IPS-18a (cell line): ENCODE data around the gene C22orf42.

Experiments
- H3K27ac ChIP-seq: one replicate; pipeline ENCODE4 v1.5.1; 2013; ENCODE audit warnings: low read length
- H3K27me3 ChIP-seq: one replicate; pipeline ENCODE4 v1.6.1; 2013; ENCODE audit warnings: mild to moderate bottlenecking, low read length; ENCODE audit not compliant: control insufficient read depth, insufficient read depth
- H3K36me3 ChIP-seq: one replicate; pipeline ENCODE4 v1.6.1; 2013; ENCODE audit warnings: low read depth, low read length; ENCODE audit not compliant: control insufficient read depth
- H3K4me1 ChIP-seq: one replicate; pipeline ENCODE4 v1.6.1; 2013; ENCODE audit warnings: low read depth, low read length; ENCODE audit not compliant: control insufficient read depth
- H3K4me3 ChIP-seq: one replicate; pipeline ENCODE4 v1.5.1; 2013; ENCODE audit warnings: low read length
- H3K9ac ChIP-seq: one replicate; pipeline ENCODE4 v1.6.1; 2013; ENCODE audit warnings: mild to moderate bottlenecking, low read length, moderate library complexity
- H3K9me3 ChIP-seq: one replicate; pipeline ENCODE4 v1.6.1; 2013; ENCODE audit warnings: low read depth, low read length; ENCODE audit not compliant: control insufficient read depth

Gene C22orf42, protein sequence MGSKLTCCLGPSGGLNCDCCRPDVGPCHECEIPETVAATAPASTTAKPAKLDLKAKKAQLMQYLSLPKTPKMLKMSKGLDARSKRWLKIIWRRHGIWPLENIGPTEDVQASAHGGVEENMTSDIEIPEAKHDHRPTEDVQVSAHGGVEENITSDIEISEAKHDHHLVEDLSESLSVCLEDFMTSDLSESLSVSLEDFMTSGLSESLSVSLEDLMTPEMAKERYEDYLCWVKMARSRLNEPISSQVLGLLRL

DNA sequence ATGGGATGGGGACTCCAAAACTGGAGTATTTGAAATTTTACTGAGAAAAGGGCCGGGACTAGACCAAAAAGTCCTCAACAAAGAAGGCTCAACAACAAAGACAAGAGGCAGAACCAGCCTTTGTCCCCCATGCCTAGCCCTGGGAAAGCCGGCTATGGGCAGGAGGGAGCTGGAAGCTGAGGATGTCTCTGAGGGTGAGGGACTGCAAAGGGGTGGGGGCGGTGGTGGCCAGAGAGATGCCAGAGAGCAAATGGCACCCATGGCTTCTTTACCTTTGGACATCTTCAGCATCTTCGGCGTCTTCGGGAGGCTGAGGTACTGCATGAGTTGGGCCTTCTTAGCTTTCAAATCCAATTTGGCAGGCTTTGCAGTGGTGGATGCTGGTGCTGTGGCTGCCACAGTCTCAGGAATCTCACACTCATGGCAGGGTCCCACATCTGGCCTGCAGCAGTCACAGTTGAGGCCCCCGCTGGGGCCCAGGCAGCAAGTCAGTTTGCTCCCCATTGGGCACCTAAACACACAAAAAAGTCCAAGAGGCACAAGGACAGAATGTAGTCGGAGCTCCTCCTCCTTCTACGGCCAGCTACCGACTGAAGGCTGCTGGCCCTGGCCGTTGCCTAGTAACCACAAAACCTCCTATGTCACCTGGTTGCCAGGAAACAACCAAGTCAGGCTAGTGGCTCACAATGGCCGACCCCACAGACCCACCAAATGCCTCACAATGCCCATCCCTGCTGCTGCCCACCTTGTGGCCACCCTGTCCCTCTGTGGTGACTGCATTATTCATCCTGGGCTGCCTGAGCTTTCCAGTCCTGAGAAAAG, at the start of gene C22orf42:
TSS of gene C22orf42 (minus strand) at position 592 of the 822 bp plus-strand sequence. CDS start at position 504, 88 bp downstream.
- no peaks in the 10 kb centered on the region for H3K9me3 ChIP-seq
- no peak within 1 kb of the TSS for H3K9ac ChIP-seq
- no peaks in the 10 kb centered on the region for H3K4me1 ChIP-seq
- H3K4me3 ChIP-seq: no peak within 1 kb of the TSS
- no peaks in the 10 kb centered on the region for H3K27me3 ChIP-seq
- H3K36me3 ChIP-seq: no peaks in the 10 kb centered on the region
- no peak within 1 kb of the TSS for H3K27ac ChIP-seq

DNA sequence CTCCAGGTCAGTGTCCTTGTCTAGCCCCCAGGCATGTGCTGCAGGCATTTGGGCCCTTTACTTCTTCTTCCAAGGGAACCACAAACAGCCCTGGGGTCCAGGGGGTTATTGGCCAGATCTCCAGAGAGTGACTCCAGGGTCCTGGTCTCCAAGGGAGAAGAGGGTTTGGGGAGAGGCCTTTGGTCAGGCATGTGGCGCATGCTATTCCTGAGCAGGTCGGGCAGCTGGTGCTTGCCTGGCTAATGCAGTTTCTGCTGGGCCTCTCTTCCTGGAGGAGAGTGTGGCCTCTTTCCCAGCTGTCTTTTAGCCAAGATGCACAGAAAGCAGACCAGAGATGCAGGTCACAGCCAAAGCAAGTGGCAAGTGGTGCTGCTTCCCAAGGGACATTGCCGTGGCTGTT, 49.6 kb upstream of the C22orf42 start:
- Histone ChIP-seq H3K36me3 (no peaks in the 10 kb centered on the region), H3K27ac (no peak overlapping the region), H3K9ac (no peak overlapping the region), H3K9me3 (no peaks in the 10 kb centered on the region), H3K4me3 (no peak overlapping the region), H3K27me3 (peaks cover 26% of the 10 kb centered on the region), H3K4me1 (peaks cover 3% of the 10 kb centered on the region)

DNA sequence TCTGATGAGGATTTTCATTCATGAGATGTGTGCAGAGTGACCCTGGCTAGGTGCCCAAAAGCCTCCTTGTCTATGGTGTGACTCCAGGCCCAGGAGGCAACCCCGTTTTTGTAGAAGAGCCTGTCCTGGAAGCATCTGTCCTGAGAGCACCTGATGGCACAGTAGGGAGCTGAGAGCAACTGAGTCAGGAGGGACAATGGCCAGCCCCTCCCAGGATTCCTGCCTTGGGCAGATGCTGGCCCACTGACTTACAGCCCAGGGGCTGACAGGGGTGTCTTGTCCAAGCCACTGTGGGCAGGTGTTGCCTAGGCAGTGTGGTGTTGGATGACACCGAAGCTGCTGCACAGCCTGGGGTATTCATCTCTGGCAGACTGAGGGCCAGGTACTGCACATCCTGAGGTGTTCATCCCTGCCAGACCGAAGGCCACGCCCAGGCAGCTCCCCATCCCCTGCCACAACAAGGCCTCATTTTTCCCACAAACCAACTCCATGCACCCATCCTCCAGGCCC, 48.9 kb upstream of the C22orf42 start:
- Histone ChIP-seq H3K9me3 (no peaks in the 10 kb centered on the region), H3K36me3 (no peaks in the 10 kb centered on the region), H3K4me3 (no peak overlapping the region), H3K27ac (no peak overlapping the region), H3K27me3 (peaks cover 33% of the 10 kb centered on the region), H3K4me1 (peaks cover 3% of the 10 kb centered on the region), H3K9ac (no peak overlapping the region)

DNA sequence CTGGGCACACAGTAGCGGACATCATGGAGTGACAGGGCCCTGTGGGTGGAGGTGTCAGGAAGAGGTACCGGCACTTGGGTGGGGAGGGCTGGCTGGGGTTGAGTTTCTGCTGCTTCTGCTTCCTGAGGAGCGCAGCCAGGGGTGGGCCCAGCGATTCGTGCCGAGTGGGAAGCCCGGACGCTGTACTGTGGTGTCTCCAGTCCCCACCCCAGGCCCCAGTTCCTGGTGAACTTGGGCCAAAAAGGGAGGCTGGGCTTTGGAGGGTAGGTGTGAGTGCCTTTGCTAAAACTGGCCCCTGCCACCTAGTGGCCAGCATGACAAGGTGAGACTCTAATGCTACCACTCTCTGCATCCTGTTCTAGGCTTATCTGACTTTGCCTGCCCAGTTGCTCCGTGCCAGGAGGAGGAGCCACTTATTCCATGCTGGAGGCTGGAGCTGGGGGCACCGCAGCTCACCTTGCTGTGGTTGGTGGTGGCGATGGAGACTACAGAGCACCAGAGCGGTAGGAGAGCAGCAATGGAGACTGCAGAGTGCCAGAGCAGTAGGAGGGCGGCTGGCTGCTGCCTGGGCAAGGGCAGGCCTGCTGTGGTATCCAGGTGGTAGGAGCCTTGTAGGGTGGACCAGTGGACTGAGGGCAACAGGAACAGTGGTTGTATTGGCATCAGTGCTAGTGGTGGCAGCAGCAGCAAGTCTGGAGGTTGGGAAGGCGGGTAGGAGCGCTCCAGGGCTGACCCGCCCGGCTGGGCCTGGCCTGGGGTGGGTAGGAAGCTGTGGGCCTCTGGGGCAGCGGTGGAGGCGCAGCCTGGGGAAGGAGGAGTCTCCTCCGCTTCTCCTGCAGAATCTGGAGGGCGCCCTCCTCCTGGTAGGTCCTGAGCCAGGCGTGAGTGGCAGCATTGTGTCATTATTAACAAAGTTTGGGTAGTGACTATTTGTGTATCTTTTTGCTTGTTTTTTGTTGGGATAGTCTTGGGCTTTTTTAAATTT, 48.0 kb upstream of the C22orf42 start:
- H3K27ac ChIP-seq: no peak overlapping the region
- no peaks in the 10 kb centered on the region for H3K36me3 ChIP-seq
- peaks cover 7% of the 10 kb centered on the region for H3K4me1 ChIP-seq
- H3K4me3 ChIP-seq: no peak overlapping the region
- H3K27me3 ChIP-seq: peaks cover 42% of the 10 kb centered on the region
- H3K9me3 ChIP-seq: no peaks in the 10 kb centered on the region
- no peak overlapping the region for H3K9ac ChIP-seq

DNA sequence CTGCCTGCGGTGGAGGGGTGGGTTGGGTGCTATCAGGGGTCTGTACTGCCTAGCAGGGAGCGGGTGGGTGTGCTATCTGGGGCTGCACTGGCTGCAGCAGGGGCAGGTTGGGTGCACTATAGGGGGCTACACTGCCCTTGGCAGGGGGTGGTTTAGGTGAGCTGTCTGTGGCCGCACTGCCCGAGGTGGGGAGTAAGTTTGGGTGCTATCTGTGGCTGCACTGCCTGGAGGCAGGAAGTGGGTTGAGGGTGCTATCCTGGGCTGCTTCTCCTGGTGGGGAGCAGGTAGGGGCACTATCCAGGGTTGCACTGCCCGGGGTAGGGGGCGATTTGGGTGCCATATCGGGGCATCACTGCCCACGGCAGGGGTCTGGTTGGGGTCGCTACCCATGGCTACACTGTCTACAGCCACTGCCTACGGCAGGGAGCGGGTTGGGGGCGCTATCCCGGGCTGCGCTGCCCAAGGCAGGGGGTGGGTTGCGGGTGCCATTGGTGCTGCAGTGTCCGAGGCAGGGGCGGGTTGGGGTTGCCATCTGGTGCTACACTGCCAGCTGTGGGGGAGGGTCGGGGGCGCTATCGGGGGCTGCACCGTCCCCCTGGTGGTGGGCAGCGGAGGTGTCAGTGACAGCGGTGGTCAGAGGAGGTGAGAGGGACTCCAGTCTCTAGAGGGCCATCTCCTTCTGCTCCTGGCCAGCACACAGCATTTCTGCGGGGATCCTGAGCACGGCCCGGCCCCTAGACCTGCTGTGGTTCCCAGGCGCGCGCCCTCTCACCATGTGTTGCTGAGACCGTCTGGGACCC, 47.1 kb upstream of the C22orf42 start:
- Histone ChIP-seq H3K9ac (no peak overlapping the region), H3K4me1 (peaks cover 9% of the 10 kb centered on the region), H3K27me3 (peaks cover 49% of the 10 kb centered on the region), H3K36me3 (no peaks in the 10 kb centered on the region), H3K4me3 (no peak overlapping the region), H3K9me3 (no peaks in the 10 kb centered on the region), H3K27ac (no peak overlapping the region)

DNA sequence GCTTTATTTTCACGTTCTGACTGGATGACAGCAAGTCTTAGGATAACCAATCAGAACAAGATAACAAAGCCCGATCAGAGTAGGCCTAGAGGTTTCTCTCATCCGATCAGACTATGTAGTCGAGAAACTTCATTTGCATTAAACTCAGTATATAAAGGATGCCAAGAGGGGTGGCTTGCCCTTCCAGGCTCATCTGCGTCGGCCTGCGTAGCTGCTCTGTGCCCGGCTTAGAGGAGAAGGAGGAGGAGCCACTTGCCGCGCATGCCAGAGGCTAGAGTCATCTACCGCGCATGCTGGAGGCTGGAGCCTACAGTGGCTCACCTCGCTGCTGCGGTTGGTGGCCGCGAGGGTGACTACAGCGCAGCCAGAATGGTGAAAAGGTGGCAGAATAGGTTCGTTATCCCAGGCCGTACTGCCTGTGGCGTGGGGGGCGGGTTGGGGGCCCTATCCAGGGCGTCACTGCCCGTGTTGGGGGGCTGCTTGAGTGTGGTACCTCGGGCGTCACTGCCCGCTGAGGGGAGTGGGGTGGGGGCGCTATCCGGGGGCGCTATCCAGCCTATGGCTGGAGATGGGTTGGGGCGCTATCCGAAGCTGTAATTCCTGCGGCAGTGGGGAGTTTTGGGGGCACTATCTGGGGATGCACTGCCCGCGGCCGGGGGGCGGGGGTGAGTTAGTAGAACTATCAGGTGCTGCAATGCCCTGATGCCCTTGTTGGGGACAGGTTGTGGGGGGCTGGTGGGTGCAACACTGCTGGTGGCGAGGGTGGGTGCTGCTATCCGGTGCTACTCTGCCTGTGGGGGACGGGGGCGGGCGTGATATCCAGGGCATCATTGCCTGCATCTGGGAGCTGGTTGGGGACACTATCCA, 46.0 kb upstream of the C22orf42 start, which contains the start of gene RFPL2:
TSS of gene RFPL2 (minus strand) at position 218 of the 867 bp plus-strand sequence. CDS start 2,622 bp downstream, outside the sequence.
- no peak within 1 kb of the TSS for H3K27ac ChIP-seq
- H3K9me3 ChIP-seq: no peaks in the 10 kb centered on the region
- H3K9ac ChIP-seq: no peak within 1 kb of the TSS
- peaks cover 53% of the 10 kb centered on the region for H3K27me3 ChIP-seq
- H3K4me1 ChIP-seq: peaks cover 9% of the 10 kb centered on the region
- H3K36me3 ChIP-seq: no peaks in the 10 kb centered on the region
- H3K4me3 ChIP-seq: peak within 1 kb of the TSS; percentile 53

DNA sequence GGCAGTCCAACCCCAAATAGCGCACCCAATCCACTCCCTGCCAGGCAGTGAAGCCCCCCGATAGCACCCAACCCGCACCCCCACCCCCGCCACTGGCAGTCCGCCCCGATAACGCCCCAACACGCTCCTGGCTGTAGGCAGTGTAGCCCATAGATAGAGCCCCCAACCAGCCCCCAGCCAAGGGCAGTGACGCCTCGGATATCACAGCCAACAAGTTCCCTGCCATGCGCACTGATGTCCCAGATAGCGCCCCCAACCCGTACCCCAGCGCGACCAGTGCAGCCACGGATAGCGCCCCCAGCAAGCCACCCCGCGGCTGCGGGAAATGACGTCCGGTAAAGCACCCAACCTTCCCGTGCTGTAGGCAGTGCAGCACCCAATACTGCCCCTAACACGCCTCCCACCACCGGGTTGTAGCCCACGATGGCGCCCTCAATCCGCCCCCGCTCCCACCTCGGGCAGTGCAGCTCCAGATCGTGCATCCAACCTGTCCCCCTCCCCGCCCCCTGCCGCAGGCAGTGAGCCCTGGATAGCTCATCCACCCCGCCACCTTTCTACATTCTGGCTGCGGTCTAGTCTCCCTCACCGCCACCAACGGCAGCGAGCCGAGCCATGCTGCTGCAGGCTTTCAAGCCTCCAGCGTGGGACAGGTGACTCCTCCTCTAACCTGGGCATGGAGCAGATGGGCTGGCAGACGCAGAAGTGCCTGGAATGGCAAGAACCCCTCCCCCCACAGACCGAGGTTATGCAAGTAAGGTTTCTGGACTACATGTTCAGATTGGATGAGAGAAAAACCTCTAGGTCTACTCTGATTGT, 45.1 kb upstream of the C22orf42 start:
- Histone ChIP-seq H3K4me1 (peaks cover 9% of the 10 kb centered on the region), H3K9ac (no peak overlapping the region), H3K4me3 (peak overlapping the region; percentile 53), H3K36me3 (no peaks in the 10 kb centered on the region), H3K27me3 (peaks cover 53% of the 10 kb centered on the region), H3K27ac (no peak overlapping the region), H3K9me3 (no peaks in the 10 kb centered on the region)

DNA sequence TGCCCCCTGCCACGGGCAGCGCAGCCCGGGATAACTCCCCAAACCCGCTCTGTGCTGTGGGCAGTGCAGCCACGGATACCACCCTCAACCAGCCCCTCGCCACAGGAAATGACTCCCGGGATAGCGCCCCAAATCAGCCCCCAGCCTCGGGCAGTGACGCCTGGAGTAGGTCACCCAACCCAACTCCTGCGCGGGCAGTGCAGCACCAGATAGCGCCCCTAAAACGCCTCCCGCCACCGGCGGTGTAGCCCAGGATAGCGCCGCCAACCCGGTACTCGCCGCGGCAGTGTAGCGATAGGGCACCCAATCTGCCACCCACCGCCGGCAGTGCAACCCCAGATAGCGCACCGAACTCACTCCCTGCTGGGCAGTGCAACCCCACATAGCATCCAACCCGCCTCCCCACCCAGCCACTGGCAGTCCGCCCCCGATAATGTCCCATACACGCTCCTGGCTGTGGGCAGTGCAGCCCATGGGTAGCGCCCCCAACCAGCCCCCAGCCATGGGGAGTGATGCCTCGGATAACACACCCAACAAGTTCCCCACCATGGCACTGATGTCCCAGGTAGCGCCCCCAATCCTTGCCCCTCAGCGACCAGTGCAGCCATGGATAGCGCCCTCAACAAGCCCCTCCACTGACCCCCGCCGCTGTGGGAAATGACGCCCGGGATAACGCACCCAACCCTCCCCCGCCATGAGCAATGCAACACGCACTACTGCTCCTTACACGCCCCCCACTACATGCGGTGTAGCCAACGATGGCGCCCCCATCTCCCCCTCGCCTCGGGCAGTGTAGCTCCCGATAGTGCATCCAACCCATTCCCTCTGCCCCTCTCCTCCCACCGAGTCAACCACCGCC, 44.3 kb upstream of the C22orf42 start:
- H3K9ac ChIP-seq: no peak overlapping the region
- H3K27me3 ChIP-seq: peaks cover 53% of the 10 kb centered on the region
- H3K9me3 ChIP-seq: no peaks in the 10 kb centered on the region
- no peaks in the 10 kb centered on the region for H3K36me3 ChIP-seq
- no peak overlapping the region for H3K27ac ChIP-seq
- H3K4me1 ChIP-seq: peaks cover 9% of the 10 kb centered on the region
- peak overlapping the region; percentile 53 for H3K4me3 ChIP-seq
